Activated CD8-positive, alpha-beta T cell treated with anti-CD3 and anti-CD28 coated beads, Interleukin-2, amount 10 ng/mL, durations not matched to agents 7 days and 5 days (primary cell): ENCODE results near the gene INSC. TPM values are rescaled to one million over a fixed set of nuclear protein-coding genes. Genes with fewer than 3 reads are reported as not detected.
A peak's percentile ranks its signal among the peaks of the same experiment; 100 is the strongest.

Source experiments
- ATAC-seq: fragments of 150-1000 bp; cut with Tn5 transposase; one replicate; pipeline ENCODE4 v1.10.0; 2021; ENCODE audit warnings: moderate library complexity
- CTCF ChIA-PET: fragments of 350-600 bp; sonication (Branson Sonifier 250); formaldehyde crosslinking; loops from one replicate; lab custom pipeline; 2021; ENCODE audit warnings: antibody characterized with exemption; lab: Charles Lee
- POLR2A ChIA-PET: fragments of 350-600 bp; sonication (Branson Sonifier 250); formaldehyde crosslinking; loops from one replicate; lab custom pipeline; 2021; ENCODE audit warnings: antibody characterized with exemption; lab: Charles Lee
- DNase-seq: peaks from one replicate; pipeline ENCODE4 v3.0.0-alpha.2; 2020
- H3K27ac Mint-ChIP-seq: one replicate; pipeline ENCODE4 v1.8.0; 2021; ENCODE audit warnings: mild to moderate bottlenecking, mixed read lengths
- H3K27me3 Mint-ChIP-seq: one replicate; pipeline ENCODE4 v1.8.0; 2021; ENCODE audit warnings: low read depth, mixed read lengths
- H3K36me3 Mint-ChIP-seq: one replicate; pipeline ENCODE4 v1.8.0; 2021; ENCODE audit warnings: low read depth, mixed read lengths
- H3K4me1 Mint-ChIP-seq: one replicate; pipeline ENCODE4 v1.8.0; 2021; ENCODE audit warnings: low read depth, mixed read lengths
- H3K4me3 Mint-ChIP-seq: one replicate; pipeline ENCODE4 v1.8.0; 2021; ENCODE audit warnings: mild to moderate bottlenecking, mixed read lengths
- H3K9me3 Mint-ChIP-seq: one replicate; pipeline ENCODE4 v1.8.0; 2022; ENCODE audit warnings: mixed read lengths; ENCODE audit not compliant: insufficient read depth
- total RNA-seq, 2 experiments: library from RNA; stranded (reverse); gene quantifications; one replicate each; pipeline ENCODE4 v1.2.3, GENCODE V29; 2021

INSC gene
- total RNA-seq, 2 experiments from 2014 or later = 0.13 to 0.34 TPM

DNA sequence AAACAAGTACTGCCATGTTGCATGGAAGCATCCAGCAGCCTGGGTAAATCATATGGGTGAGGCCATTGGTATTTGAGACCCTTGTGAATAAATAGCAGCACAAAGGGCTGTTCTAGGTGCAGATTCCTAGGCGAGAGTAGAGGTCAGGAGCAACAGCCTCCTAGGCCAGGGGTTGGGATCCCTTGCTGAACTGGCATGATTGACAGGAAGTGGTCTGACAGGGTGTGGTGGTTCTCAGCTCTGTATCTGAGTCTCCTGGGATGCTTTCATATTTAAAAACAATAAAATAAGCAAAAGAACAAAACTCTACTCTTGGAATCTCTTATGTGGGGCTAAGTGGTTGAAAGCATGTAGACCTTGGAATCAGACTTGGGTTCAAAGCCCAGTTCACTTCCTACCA lies 35.8 kb downstream of the INSC start:
- DNase-seq = peak; percentile 40

DNA sequence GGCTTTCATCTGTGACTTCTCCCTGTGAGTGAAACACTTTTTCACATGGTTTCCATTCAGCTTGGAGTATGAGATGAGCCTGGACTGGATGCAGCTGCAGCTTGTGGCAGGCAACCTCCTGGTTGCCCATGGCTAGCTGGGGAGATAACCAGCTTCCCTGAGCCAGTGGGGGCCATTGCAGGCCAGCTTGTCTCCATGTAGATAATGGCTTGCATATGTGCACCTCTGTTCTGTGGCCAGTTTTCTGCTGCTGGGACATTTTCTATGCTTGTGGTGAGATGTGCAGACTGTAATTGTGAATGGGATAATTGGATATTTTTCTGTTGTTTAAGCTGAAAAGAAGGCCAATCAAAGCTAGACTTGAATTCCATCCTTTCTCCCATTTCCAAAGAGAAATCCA lies 38.5 kb downstream of the INSC start:
- H3K4me1 Mint-ChIP-seq = peaks cover 13% of the 10 kb centered on the region
- CTCF ChIA-PET = interaction anchor here (0.9 to 1.7 kb wide), 6 partner anchors 8 to 245 kb away, joined by 3 to 6 read pairs (median 3); no protein-coding TSS in a partner anchor
- H3K27me3 Mint-ChIP-seq = no peaks in the 10 kb centered on the region
- no peaks in the 10 kb centered on the region for H3K9me3 Mint-ChIP-seq
- POLR2A ChIA-PET = no interaction called here
- H3K36me3 Mint-ChIP-seq = no peaks in the 10 kb centered on the region
- no peak overlapping the region for H3K4me3 Mint-ChIP-seq
- DNase-seq (no peak), ATAC-seq (no peak)
- H3K27ac Mint-ChIP-seq = no peak overlapping the region

More for the DNA sequence above, 35.8 kb downstream of the INSC start:
- peaks cover 14% of the 10 kb centered on the region for H3K27me3 Mint-ChIP-seq
- ChIA-PET CTCF (interaction anchor here (1.3 to 1.5 kb wide), 2 partner anchors 9 to 50 kb away, joined by 3 to 7 read pairs; no protein-coding TSS in a partner anchor), POLR2A (no interaction called here)
- H3K36me3 Mint-ChIP-seq = no peaks in the 10 kb centered on the region
- H3K4me1 Mint-ChIP-seq = peaks cover 13% of the 10 kb centered on the region
- ATAC-seq = no peak
- H3K9me3 Mint-ChIP-seq = no peaks in the 10 kb centered on the region
- H3K27ac Mint-ChIP-seq = peak overlapping the region; percentile 43
- no peak overlapping the region for H3K4me3 Mint-ChIP-seq

DNA sequence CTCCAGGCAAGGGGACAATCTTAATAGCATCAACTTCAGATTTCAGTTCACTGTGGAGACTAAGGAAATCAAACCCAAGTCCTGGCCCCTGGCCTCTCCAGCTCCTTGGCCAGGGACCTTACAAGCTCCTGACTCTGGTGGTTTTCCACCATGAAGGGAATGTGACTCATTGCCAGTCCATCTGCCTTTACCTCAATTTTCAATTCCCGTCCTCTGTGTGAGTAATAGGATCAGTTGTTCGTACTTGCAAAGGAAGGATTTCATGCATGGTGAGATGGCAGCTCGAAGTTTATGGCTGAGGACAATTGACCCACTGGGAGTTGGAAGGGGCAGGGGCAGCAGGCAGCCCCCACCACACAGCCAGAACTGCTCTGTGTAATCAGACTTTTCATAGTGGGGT lies 42.5 kb downstream of the INSC start:
- Mint-ChIP-seq H3K4me1 (no peaks in the 10 kb centered on the region), H3K9me3 (no peaks in the 10 kb centered on the region), H3K4me3 (no peak overlapping the region), H3K27ac (no peak overlapping the region), H3K27me3 (peaks cover 7% of the 10 kb centered on the region), H3K36me3 (no peaks in the 10 kb centered on the region)
- DNase-seq (no peak), ATAC-seq (no peak)
- POLR2A ChIA-PET = no interaction called here
- CTCF ChIA-PET = interaction anchor here (5.8 kb wide), 1 partner anchor 56 kb away, joined by 72 read pairs; no protein-coding TSS in a partner anchor

DNA sequence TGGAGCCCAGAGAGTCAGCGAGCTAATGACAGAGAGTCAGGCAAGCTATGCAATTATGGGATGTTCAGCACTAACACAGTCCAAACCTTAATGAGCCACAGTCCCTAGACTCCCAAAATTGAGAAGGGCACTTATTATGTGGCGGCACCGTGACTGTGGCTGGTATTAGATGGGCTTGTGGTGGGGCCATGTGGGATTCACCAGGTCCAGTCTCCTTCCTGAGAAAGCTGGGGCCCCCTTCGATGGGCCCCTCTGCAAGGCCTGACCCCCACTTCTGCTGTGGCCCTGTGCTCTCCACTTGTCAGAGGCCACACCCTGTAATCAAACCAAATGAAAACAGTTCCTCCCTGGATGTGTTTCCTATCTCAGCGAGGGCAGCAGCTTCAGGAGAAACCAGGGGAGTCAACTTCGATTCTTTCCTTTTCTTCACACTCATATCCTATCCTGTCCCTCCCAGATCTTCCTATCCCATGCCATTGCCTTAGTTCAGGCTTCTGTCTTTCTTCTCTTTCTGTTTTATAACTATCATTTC lies 42.9 kb downstream of the INSC start:
- H3K36me3 Mint-ChIP-seq = no peaks in the 10 kb centered on the region
- no peak for DNase-seq
- H3K27ac Mint-ChIP-seq = no peak overlapping the region
- H3K4me3 Mint-ChIP-seq = no peak overlapping the region
- H3K9me3 Mint-ChIP-seq = no peaks in the 10 kb centered on the region
- POLR2A ChIA-PET = no interaction called here
- no peak for ATAC-seq
- H3K4me1 Mint-ChIP-seq = no peaks in the 10 kb centered on the region
- H3K27me3 Mint-ChIP-seq = peaks cover 7% of the 10 kb centered on the region
- CTCF ChIA-PET = interaction anchor here (1.8 to 5.8 kb wide), 2 partner anchors 20 to 56 kb away, joined by 3 to 72 read pairs; no protein-coding TSS in a partner anchor

- no peak overlapping the region for H3K4me3 Mint-ChIP-seq
- H3K27me3 Mint-ChIP-seq = peaks cover 13% of the 10 kb centered on the region
- ChIA-PET CTCF (interaction anchor here (1.0 to 5.8 kb wide), 8 partner anchors 8 to 250 kb away, joined by 3 to 72 read pairs (median 5); partner anchors contain the start of gene INSC), POLR2A (no interaction called here)
- H3K9me3 Mint-ChIP-seq = no peaks in the 10 kb centered on the region
- DNase-seq (no peak), ATAC-seq (no peak)
- no peaks in the 10 kb centered on the region for H3K4me1 Mint-ChIP-seq
- no peaks in the 10 kb centered on the region for H3K36me3 Mint-ChIP-seq
- H3K27ac Mint-ChIP-seq = no peak overlapping the region
Observed at GRCh38 chr11:15158351-15159015, 43.8 kb downstream of the INSC start.

GRCh38 chr11:15159085-15159484 lies 44.4 kb downstream of the INSC start:
- ATAC-seq (peak; percentile 55), DNase-seq (no peak)
- Mint-ChIP-seq H3K9me3 (no peaks in the 10 kb centered on the region), H3K27ac (no peak overlapping the region), H3K4me3 (no peak overlapping the region), H3K36me3 (no peaks in the 10 kb centered on the region), H3K27me3 (peaks cover 13% of the 10 kb centered on the region), H3K4me1 (no peaks in the 10 kb centered on the region)
- ChIA-PET POLR2A (no interaction called here), CTCF (interaction anchor here (0.7 to 5.8 kb wide), 20 partner anchors 8 to 251 kb away, joined by 3 to 72 read pairs (median 4); partner anchors contain the start of genes CALCB and INSC)

GRCh38 chr11:15161790-15162189 lies 47.1 kb downstream of the INSC start:
- DNase-seq (no peak), ATAC-seq (no peak)
- no peak overlapping the region for H3K4me3 Mint-ChIP-seq
- ChIA-PET POLR2A (no interaction called here), CTCF (interaction anchor here (0.5 to 1.5 kb wide), 4 partner anchors 9 to 254 kb away, joined by 3 to 4 read pairs (median 4); no protein-coding TSS in a partner anchor)
- H3K9me3 Mint-ChIP-seq = no peaks in the 10 kb centered on the region
- H3K27ac Mint-ChIP-seq = no peak overlapping the region
- H3K27me3 Mint-ChIP-seq = peaks cover 21% of the 10 kb centered on the region
- no peaks in the 10 kb centered on the region for H3K4me1 Mint-ChIP-seq
- H3K36me3 Mint-ChIP-seq = no peaks in the 10 kb centered on the region

- POLR2A ChIA-PET = no interaction called here
- ATAC-seq (no peak), DNase-seq (no peak)
- H3K27me3 Mint-ChIP-seq = peaks cover 21% of the 10 kb centered on the region
- H3K4me3 Mint-ChIP-seq = no peak overlapping the region
- no peaks in the 10 kb centered on the region for H3K9me3 Mint-ChIP-seq
- H3K36me3 Mint-ChIP-seq = no peaks in the 10 kb centered on the region
- no peak overlapping the region for H3K27ac Mint-ChIP-seq
- CTCF ChIA-PET = no interaction called here
- H3K4me1 Mint-ChIP-seq = no peaks in the 10 kb centered on the region
Observed at GRCh38 chr11:15163136-15163535, 48.4 kb downstream of the INSC start.

DNA sequence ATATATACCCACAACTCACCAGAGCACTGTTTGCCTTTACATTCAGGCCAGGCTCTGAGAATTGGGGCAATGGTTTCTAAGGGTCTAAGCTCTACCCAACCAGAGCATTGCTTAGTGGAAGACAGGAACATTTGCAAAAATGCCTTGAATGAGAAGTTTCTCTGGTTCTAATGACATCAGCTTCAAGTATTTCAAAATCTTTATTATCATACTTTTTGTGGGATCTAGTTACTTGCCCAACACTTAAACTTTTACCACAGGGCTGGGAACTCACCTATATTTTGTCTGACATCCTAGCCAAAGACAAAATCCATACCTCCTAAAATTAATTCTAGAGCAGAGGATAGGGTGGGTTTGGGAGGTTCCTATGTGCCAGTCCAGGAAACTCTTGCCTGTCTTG lies 51.5 kb downstream of the INSC start:
- no peaks in the 10 kb centered on the region for H3K4me1 Mint-ChIP-seq
- ChIA-PET POLR2A (no interaction called here), CTCF (no interaction called here)
- H3K4me3 Mint-ChIP-seq = no peak overlapping the region
- no peaks in the 10 kb centered on the region for H3K36me3 Mint-ChIP-seq
- no peaks in the 10 kb centered on the region for H3K9me3 Mint-ChIP-seq
- peaks cover 14% of the 10 kb centered on the region for H3K27me3 Mint-ChIP-seq
- no peak for ATAC-seq
- no peak overlapping the region for H3K27ac Mint-ChIP-seq
- DNase-seq = no peak

GRCh38 chr11:15169815-15170551 lies 55.3 kb downstream of the INSC start:
- H3K27ac Mint-ChIP-seq = no peak overlapping the region
- H3K36me3 Mint-ChIP-seq = no peaks in the 10 kb centered on the region
- no peak for DNase-seq
- no peaks in the 10 kb centered on the region for H3K9me3 Mint-ChIP-seq
- ChIA-PET CTCF (interaction anchor here (0.8 to 1.6 kb wide), 2 partner anchors 95 to 262 kb away, joined by 4 to 5 read pairs; no protein-coding TSS in a partner anchor), POLR2A (no interaction called here)
- no peak for ATAC-seq
- no peaks in the 10 kb centered on the region for H3K4me1 Mint-ChIP-seq
- H3K27me3 Mint-ChIP-seq = peaks cover 22% of the 10 kb centered on the region
- H3K4me3 Mint-ChIP-seq = no peak overlapping the region

DNA sequence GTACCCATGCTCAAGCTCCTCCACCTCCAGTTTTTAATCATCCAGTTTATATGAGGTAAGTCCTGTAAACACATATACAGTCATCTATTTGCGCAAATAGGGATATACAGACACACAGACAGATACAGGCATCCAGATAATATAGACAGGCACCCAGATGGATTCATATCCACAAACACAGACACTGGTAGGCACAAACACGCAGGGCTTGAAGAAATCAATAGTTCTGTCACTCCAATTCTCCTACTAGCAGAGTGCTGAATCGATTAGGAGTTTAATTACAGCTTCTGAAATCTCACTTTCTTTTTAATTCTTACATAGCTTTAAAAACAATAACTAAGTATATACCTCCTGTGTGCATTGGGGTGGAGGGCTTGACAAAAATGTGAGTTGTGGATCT lies 56.0 kb downstream of the INSC start:
- Mint-ChIP-seq H3K4me3 (no peak overlapping the region), H3K4me1 (no peaks in the 10 kb centered on the region), H3K36me3 (no peaks in the 10 kb centered on the region), H3K9me3 (no peaks in the 10 kb centered on the region), H3K27me3 (peaks cover 24% of the 10 kb centered on the region), H3K27ac (no peak overlapping the region)
- POLR2A ChIA-PET = no interaction called here
- CTCF ChIA-PET = interaction anchor here (1.6 kb wide), 1 partner anchor 262 kb away, joined by 5 read pairs; no protein-coding TSS in a partner anchor
- no peak for DNase-seq
- ATAC-seq = no peak
